Hepatocyte (in vitro differentiated cells): Measurements from ENCODE around the gene ATP6V1B1. TPM values are rescaled to one million over a fixed set of nuclear protein-coding genes. Genes with fewer than 3 reads are reported as not detected.
A peak's percentile ranks its signal among the peaks of the same experiment; 100 is the strongest.

Experiments used
- DNase-seq: peaks from one replicate; pipeline ENCODE4 v3.0.0-alpha.2; 2016; ENCODE audit warnings: low spot score
- H2AFZ ChIP-seq: fragments of 200-600 bp; sonication (generic); 2 replicates; pipeline ENCODE4 v1.6.0; 2016; ENCODE audit warnings: antibody characterized with exemption, mild to moderate bottlenecking
- H3K27ac ChIP-seq: fragments of 200-600 bp; sonication (generic); 2 replicates; pipeline ENCODE4 v1.5.1; 2016; ENCODE audit warnings: mild to moderate bottlenecking
- H3K27me3 ChIP-seq: fragments of 200-600 bp; sonication (generic); 2 replicates; pipeline ENCODE4 v1.6.1; 2016
- H3K36me3 ChIP-seq: fragments of 200-600 bp; sonication (generic); replicated peaks from 2 replicates; pipeline ENCODE4 v1.5.1; 2016; ENCODE audit warnings: low read depth; ENCODE audit not compliant: insufficient read depth
- H3K4me1 ChIP-seq: fragments of 200-600 bp; sonication (generic); 2 replicates; pipeline ENCODE4 v1.5.1; 2016; ENCODE audit warnings: mild to moderate bottlenecking, moderate library complexity; ENCODE audit not compliant: insufficient read depth
- H3K4me2 ChIP-seq: fragments of 200-600 bp; sonication (generic); 2 replicates; pipeline ENCODE4 v1.6.0; 2016
- H3K4me3 ChIP-seq: fragments of 200-600 bp; sonication (generic); 2 replicates; pipeline ENCODE4 v1.5.1; 2016; ENCODE audit warnings: mild to moderate bottlenecking
- H3K79me2 ChIP-seq: fragments of 200-600 bp; sonication (generic); 2 replicates; pipeline ENCODE4 v1.6.0; 2017; ENCODE audit warnings: mild to moderate bottlenecking
- H3K9me2 ChIP-seq: fragments of 200-600 bp; sonication (generic); replicated peaks from 2 replicates; pipeline ENCODE4 v1.6.0; 2017; ENCODE audit warnings: mild to moderate bottlenecking; ENCODE audit not compliant: insufficient read depth
- H3K9me3 ChIP-seq: fragments of 200-600 bp; sonication (generic); 2 replicates; pipeline ENCODE4 v1.5.1; 2016; ENCODE audit warnings: low read depth, mild to moderate bottlenecking
- H4K20me1 ChIP-seq: fragments of 200-600 bp; sonication (generic); 2 replicates; pipeline ENCODE4 v1.6.0; 2016; ENCODE audit warnings: mild to moderate bottlenecking; ENCODE audit not compliant: insufficient read depth, poor library complexity, severe bottlenecking
- CTCF ChIP-seq: fragments of 200-600 bp; sonication (generic); IDR thresholded peaks from 2 replicates; pipeline ENCODE4 v1.5.1; 2016; ENCODE audit warnings: antibody characterized with exemption, mild to moderate bottlenecking; ENCODE audit not compliant: poor library complexity
- EZH2 ChIP-seq: fragments of 200-600 bp; sonication (generic); IDR thresholded peaks from 2 replicates; pipeline ENCODE4 v1.6.1; 2016; ENCODE audit warnings: antibody characterized with exemption, mild to moderate bottlenecking, borderline replicate concordance
- EZH2phosphoT487 ChIP-seq: fragments of 200-600 bp; sonication (generic); IDR thresholded peaks from one replicate; pipeline ENCODE4 v1.6.1; 2018; ENCODE audit warnings: antibody characterized with exemption, mild to moderate bottlenecking, low read depth, moderate library complexity; ENCODE audit not compliant: unreplicated experiment, severe bottlenecking
- WGBS: methylation state at CpG from one replicate; pipeline ENCODE4 v1.1.6; 2016; ENCODE audit warnings: low lambda C conversion rate; ENCODE audit errors: missing lambda C conversion rate; 5-methylcytosine and 5-hydroxymethylcytosine counted together
- polyA plus RNA-seq: library from polyadenylated mRNA; unstranded; fragments of >200 nt; fragmentation: Nextera tagmentation; extraction: Ambion mirVana; gene quantifications from 2 replicates; pipeline ENCODE4 v1.2.1, GENCODE V29; 2016
- total RNA-seq: library from RNA; depleted of rRNA; stranded (reverse); fragments of >200 nt; gene quantifications from 2 replicates; pipeline ENCODE4 v1.2.3, GENCODE V29; 2014

ATP6V1B1 gene
- total and polyA plus RNA-seq, 2 experiments from 2014 or later = 1.7 to 2.9 TPM

GRCh38 chr2:70897977-70898226 is 37.8 kb upstream of the ATP6V1B1 start:
- Histone ChIP-seq H3K36me3 (no peaks in the 10 kb centered on the region), H2AFZ (no peak overlapping the region), H3K4me3 (no peak overlapping the region), H3K4me2 (no peak overlapping the region), H3K79me2 (no peaks in the 10 kb centered on the region), H4K20me1 (no peaks in the 10 kb centered on the region), H3K9me2 (no peaks in the 10 kb centered on the region), H3K4me1 (peaks cover 13% of the 10 kb centered on the region), H3K9me3 (no peaks in the 10 kb centered on the region), H3K27me3 (peaks cover 98% of the 10 kb centered on the region), H3K27ac (no peak overlapping the region)
- WGBS = 13% methylated on average over 5 of the region's 5 CpGs
- TF ChIP-seq EZH2 (no peak), CTCF (no peak), EZH2phosphoT487 (no peak)
- DNase-seq = no peak

GRCh38 chr2:70898363-70899240 is 37.1 kb upstream of the ATP6V1B1 start:
- Histone ChIP-seq H3K36me3 (no peaks in the 10 kb centered on the region), H3K9me2 (no peaks in the 10 kb centered on the region), H3K4me2 (no peak overlapping the region), H3K79me2 (no peaks in the 10 kb centered on the region), H3K27me3 (peaks cover 98% of the 10 kb centered on the region), H3K27ac (no peak overlapping the region), H4K20me1 (no peaks in the 10 kb centered on the region), H2AFZ (no peak overlapping the region), H3K4me3 (no peak overlapping the region), H3K4me1 (peaks cover 13% of the 10 kb centered on the region), H3K9me3 (no peaks in the 10 kb centered on the region)
- TF ChIP-seq CTCF (no peak), EZH2 (no peak), EZH2phosphoT487 (no peak)
- WGBS = 12% methylated on average over 15 of the region's 16 CpGs
- DNase-seq = no peak

- no peaks in the 10 kb centered on the region for H3K36me3 ChIP-seq
- peaks cover 13% of the 10 kb centered on the region for H3K4me1 ChIP-seq
- no peaks in the 10 kb centered on the region for H3K9me3 ChIP-seq
- WGBS = 4% methylated on average over 77 of the region's 79 CpGs
- peak overlapping the region; percentile 23 for H3K4me3 ChIP-seq
- no peaks in the 10 kb centered on the region for H3K79me2 ChIP-seq
- H4K20me1 ChIP-seq = no peaks in the 10 kb centered on the region
- DNase-seq = peak; percentile 15
- H3K27ac ChIP-seq = no peak overlapping the region
- H3K4me2 ChIP-seq = peak overlapping the region; percentile 94
- peak overlapping the region; percentile 84 for H2AFZ ChIP-seq
- H3K9me2 ChIP-seq = no peaks in the 10 kb centered on the region
- H3K27me3 ChIP-seq = peaks cover 98% of the 10 kb centered on the region
- TF ChIP-seq CTCF (no peak), EZH2 (peak; percentile 40), EZH2phosphoT487 (peak; percentile 43)
These were observed 34.3 kb upstream of the ATP6V1B1 start for GRCh38 chr2:70901227-70902066.
